Stimulated activated effector memory CD8-positive, alpha-beta T cell treated with anti-CD3 and anti-CD28 coated beads, Interleukin-12 subunit alpha, Interleukin-12 subunit beta, amount 100 ng/mL, for 72 hours (primary cell): ENCODE results near the gene EFNB2.

Experiments
- ATAC-seq: fragments of 150-1000 bp; cut with Tn5 transposase; 2 replicates; pipeline ENCODE4 v1.10.0; 2021
- DNase-seq, 2 donors: peaks; one replicate each; pipeline ENCODE4 v3.0.0; 2021 to 2022; ENCODE audit warnings: low spot score in 2 of 2
- H3K27ac Mint-ChIP-seq: one replicate; pipeline ENCODE4 v1.8.0; 2022; ENCODE audit warnings: mild to moderate bottlenecking, mixed read lengths
- H3K36me3 Mint-ChIP-seq: one replicate; pipeline ENCODE4 v1.8.0; 2022; ENCODE audit warnings: mild to moderate bottlenecking, mixed read lengths
- H3K4me1 Mint-ChIP-seq: one replicate; pipeline ENCODE4 v1.8.0; 2022; ENCODE audit warnings: mixed read lengths
- H3K4me3 Mint-ChIP-seq: one replicate; pipeline ENCODE4 v1.8.0; 2022; ENCODE audit warnings: mild to moderate bottlenecking, mixed read lengths
- H3K9me3 Mint-ChIP-seq: one replicate; pipeline ENCODE4 v1.8.0; 2022; ENCODE audit warnings: mixed read lengths

The EFNB2 gene

DNA sequence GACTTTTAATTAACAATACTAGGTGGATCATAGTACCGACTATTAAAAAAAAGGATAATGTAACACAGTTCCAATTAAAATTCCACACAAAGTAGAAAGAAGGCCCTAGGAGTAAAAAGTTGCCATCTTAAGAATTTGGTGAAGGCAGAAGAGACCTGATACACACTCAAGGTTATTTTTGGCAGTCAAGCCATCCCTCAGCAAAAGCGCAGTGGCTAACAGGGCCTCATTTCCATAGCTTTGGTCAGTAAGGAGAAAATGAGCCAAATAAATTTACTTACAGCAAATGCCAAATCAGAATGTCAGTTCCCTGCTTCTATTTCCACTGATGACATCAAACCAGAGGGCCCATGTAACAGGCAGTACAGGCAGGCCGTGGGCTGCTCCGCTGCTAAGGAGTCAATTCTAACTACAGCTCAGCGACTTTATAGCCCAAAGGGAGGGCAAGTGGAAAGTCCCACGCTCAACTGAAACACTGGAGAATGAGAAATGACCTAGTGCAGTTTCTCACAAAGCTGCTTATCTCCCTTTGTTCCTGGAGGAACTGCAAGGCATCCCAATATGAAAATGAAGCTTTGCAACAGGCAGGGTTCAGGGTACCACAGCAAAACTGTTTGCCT, 26.2 kb upstream of the EFNB2 start:
- Mint-ChIP-seq H3K9me3 (no peaks in the 10 kb centered on the region), H3K4me3 (peak overlapping the region; percentile 3), H3K36me3 (peaks cover 67% of the 10 kb centered on the region), H3K4me1 (peaks cover 78% of the 10 kb centered on the region), H3K27ac (peak overlapping the region; percentile 5)
- ATAC-seq (peak; percentile 95), DNase-seq (peak; percentile 22 to 72)

GRCh38 chr13:106560821-106561220, 25.4 kb upstream of the EFNB2 start:
- Mint-ChIP-seq H3K4me1 (peaks cover 77% of the 10 kb centered on the region), H3K27ac (peak overlapping the region; percentile 5), H3K36me3 (peaks cover 70% of the 10 kb centered on the region), H3K4me3 (peak overlapping the region; percentile 3), H3K9me3 (no peaks in the 10 kb centered on the region)
- ATAC-seq (peak; percentile 88), DNase-seq (no peak)

- Mint-ChIP-seq H3K4me1 (peaks cover 73% of the 10 kb centered on the region), H3K9me3 (no peaks in the 10 kb centered on the region), H3K27ac (no peak overlapping the region), H3K4me3 (no peak overlapping the region), H3K36me3 (peaks cover 82% of the 10 kb centered on the region)
- ATAC-seq (no peak), DNase-seq (no peak)
These were observed 23.1 kb upstream of the EFNB2 start for GRCh38 chr13:106558527-106558926.

GRCh38 chr13:106555631-106556328, 20.3 kb upstream of the EFNB2 start:
- no peak for DNase-seq
- Mint-ChIP-seq H3K36me3 (peaks cover 100% of the 10 kb centered on the region), H3K9me3 (no peaks in the 10 kb centered on the region), H3K4me3 (no peak overlapping the region), H3K4me1 (peaks cover 61% of the 10 kb centered on the region), H3K27ac (no peak overlapping the region)
- ATAC-seq, result no peak

DNA sequence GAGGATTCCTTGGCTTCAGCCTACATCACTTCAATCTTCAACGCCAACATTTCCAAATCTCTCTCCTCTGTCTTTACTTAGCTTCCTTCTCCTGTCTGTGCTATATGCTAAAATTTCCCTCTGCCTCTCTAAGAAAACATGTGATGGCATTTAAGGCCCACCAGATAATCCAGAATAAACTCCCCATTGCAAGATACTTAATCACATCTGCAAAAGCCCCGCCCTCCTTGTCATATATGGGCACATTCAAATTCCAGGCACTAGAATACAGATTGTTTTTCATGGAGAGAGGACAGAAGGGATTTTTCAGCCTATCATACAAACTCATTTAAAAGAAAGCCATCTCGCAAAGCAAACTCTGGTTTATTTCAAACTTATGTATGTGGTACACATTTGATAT, 16.3 kb upstream of the EFNB2 start:
- Mint-ChIP-seq H3K27ac (no peak overlapping the region), H3K4me1 (peaks cover 60% of the 10 kb centered on the region), H3K4me3 (no peak overlapping the region), H3K36me3 (peaks cover 99% of the 10 kb centered on the region), H3K9me3 (no peaks in the 10 kb centered on the region)
- no peak for ATAC-seq
- no peak for DNase-seq

- Mint-ChIP-seq H3K4me3 (no peak overlapping the region), H3K27ac (peak overlapping the region; percentile 84), H3K36me3 (peaks cover 96% of the 10 kb centered on the region), H3K4me1 (peaks cover 58% of the 10 kb centered on the region), H3K9me3 (no peaks in the 10 kb centered on the region)
- no peak for ATAC-seq
- no peak for DNase-seq
These were observed 15.9 kb upstream of the EFNB2 start for GRCh38 chr13:106551350-106551749.

DNA sequence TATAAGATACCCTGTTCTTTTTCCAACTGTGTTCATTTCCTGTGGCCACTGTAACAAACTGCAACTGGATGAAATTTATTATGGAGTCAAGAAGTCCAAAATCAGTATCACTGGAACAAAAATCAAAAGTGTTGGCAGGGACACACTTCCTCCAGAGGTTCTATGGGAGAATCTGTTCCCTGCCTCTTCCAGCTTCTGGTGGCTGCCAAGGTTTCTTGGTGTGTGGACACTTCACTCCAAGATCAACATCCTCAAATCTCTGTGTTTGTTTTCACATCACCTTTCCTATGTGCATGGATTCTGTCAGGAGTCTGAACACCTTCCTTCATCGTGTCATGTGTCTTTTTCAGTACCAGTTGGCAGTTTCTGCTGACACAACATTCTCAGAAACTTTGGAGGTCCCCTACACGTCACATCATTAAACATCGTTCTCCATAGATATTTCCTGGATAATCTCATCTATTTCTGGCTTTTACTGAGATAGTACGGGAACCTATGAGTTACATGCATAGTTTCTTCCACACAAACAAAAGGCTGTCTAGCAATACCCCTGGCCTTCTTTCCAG, 15.2 kb upstream of the EFNB2 start:
- Mint-ChIP-seq H3K4me1 (peaks cover 51% of the 10 kb centered on the region), H3K27ac (peak overlapping the region; percentile 84), H3K36me3 (peaks cover 89% of the 10 kb centered on the region), H3K4me3 (no peak overlapping the region), H3K9me3 (no peaks in the 10 kb centered on the region)
- no peak for DNase-seq
- no peak for ATAC-seq

- H3K4me1 Mint-ChIP-seq, result peaks cover 33% of the 10 kb centered on the region
- DNase-seq (no peak), ATAC-seq (no peak)
- H3K36me3 Mint-ChIP-seq, result peaks cover 64% of the 10 kb centered on the region
- no peak overlapping the region for H3K4me3 Mint-ChIP-seq
- H3K9me3 Mint-ChIP-seq, result no peaks in the 10 kb centered on the region
- peak overlapping the region; percentile 32 for H3K27ac Mint-ChIP-seq
These were observed 12.7 kb upstream of the EFNB2 start for GRCh38 chr13:106548064-106548696.

DNA sequence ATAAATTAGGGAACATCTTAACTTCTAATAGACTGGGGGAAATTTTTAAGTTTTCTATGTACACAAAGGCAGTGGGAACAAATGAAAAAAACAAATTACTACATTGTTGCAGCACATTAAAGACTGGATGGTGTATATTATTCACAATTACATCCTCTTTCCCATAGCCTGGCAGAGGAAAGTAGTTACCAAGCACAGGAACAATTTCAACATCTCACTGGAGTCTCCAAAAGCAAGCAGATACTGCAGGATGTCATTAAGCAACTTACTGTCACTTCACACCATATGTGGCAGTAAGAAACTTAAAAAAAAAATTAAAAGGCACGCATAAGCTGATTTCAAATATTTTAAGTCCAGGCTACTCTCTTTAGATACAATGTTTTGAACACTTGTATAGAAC, 6.4 kb upstream of the EFNB2 start:
- peaks cover 1% of the 10 kb centered on the region for H3K36me3 Mint-ChIP-seq
- no peaks in the 10 kb centered on the region for H3K9me3 Mint-ChIP-seq
- H3K4me3 Mint-ChIP-seq, result no peak overlapping the region
- H3K27ac Mint-ChIP-seq, result no peak overlapping the region
- ATAC-seq (no peak), DNase-seq (no peak)
- H3K4me1 Mint-ChIP-seq, result no peaks in the 10 kb centered on the region

DNA sequence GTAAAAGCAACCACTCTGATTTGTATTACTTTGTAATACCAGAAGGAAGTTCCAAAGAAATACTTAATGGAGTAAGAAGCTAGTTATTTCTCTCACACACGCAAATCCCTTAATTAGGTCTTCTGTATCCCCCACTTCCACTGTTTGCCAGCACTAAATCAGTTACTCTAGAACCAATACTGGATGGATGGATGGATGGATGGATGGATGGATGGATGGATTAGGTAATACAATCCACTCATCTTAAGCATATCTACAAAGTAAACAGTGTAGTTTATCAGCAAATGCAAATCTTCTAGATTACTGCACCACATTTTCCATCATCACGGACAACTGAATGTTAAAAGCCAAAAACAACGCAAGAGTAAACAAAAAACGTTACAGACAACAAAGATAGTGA, 5.2 kb upstream of the EFNB2 start:
- no peak for ATAC-seq
- H3K4me3 Mint-ChIP-seq, result no peak overlapping the region
- no peak overlapping the region for H3K27ac Mint-ChIP-seq
- H3K4me1 Mint-ChIP-seq, result peaks cover 6% of the 10 kb centered on the region
- H3K36me3 Mint-ChIP-seq, result peaks cover 5% of the 10 kb centered on the region
- H3K9me3 Mint-ChIP-seq, result no peaks in the 10 kb centered on the region
- DNase-seq, result no peak

DNA sequence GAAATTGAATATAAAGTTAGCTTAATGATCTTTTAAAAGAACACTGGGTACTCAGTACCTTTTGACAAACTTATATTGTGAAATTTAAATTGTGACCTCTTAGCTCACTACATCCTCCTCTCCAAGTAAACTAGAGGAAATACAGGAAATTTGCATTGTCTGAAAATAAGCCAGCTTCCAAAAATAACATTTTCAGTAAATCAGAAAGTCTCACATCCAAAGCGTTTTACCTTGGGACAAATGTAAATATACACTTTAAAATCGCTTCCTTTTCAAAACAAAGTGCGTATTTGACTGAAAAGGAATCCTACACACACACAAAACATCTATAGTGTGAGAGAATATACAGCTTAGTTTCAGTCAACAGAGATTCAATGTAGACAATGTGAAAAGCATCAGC, 2.1 kb upstream of the EFNB2 start:
- Mint-ChIP-seq H3K4me1 (peaks cover 11% of the 10 kb centered on the region), H3K9me3 (no peaks in the 10 kb centered on the region), H3K27ac (no peak overlapping the region), H3K36me3 (peaks cover 5% of the 10 kb centered on the region), H3K4me3 (no peak overlapping the region)
- DNase-seq (no peak), ATAC-seq (no peak)

DNA sequence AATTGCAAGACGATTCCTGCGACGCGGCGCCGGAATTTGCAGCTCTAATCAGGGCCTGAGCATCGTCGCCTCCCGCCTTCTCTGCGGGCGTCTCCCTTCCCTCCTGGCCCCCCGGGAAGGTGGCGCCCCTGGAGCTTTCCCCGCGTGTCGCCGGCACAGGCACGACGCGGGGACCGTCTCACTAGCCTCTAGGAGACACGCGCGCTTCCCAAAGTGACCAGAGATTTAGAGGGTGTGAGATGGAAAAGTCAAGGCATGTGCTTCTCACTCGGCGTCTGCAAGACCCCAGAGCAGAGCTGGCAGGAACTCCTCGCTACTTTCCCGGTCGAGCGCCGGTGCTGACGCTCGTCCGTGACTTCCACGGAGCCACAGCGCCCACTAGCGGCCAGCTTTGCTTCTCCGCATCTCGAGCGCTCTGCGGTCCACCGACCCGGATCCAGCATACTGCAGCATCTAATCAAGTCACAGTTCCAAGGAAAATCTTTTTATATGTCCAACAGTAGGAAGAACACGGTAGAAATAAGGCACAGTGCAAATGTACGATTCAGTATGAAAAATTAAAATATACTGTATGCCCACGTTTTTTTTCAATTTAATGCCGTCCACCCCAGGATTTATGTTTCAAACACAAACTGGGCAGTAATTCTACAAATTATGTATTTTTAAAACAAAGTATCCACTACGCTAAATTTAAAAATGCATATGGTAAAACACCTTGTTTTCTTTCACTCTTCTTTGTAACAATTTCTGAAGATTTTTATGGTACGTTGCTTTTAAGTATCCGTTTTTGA, 977 bp upstream of the EFNB2 start:
- peaks cover 5% of the 10 kb centered on the region for H3K36me3 Mint-ChIP-seq
- ATAC-seq (peak; percentile 57), DNase-seq (peak; percentile 88 to 91)
- peak overlapping the region; percentile 82 for H3K27ac Mint-ChIP-seq
- peaks cover 12% of the 10 kb centered on the region for H3K4me1 Mint-ChIP-seq
- H3K4me3 Mint-ChIP-seq, result peak overlapping the region; percentile 90
- no peaks in the 10 kb centered on the region for H3K9me3 Mint-ChIP-seq

- DNase-seq (peak; percentile 17 to 67), ATAC-seq (peak; percentile 35)
- H3K36me3 Mint-ChIP-seq, result peaks cover 5% of the 10 kb centered on the region
- H3K9me3 Mint-ChIP-seq, result no peaks in the 10 kb centered on the region
- H3K27ac Mint-ChIP-seq, result no peak overlapping the region
- H3K4me3 Mint-ChIP-seq, result peak overlapping the region; percentile 90
- H3K4me1 Mint-ChIP-seq, result peaks cover 12% of the 10 kb centered on the region
These were observed 567 bp downstream of the EFNB2 start for GRCh38 chr13:106534639-106535551.

DNA sequence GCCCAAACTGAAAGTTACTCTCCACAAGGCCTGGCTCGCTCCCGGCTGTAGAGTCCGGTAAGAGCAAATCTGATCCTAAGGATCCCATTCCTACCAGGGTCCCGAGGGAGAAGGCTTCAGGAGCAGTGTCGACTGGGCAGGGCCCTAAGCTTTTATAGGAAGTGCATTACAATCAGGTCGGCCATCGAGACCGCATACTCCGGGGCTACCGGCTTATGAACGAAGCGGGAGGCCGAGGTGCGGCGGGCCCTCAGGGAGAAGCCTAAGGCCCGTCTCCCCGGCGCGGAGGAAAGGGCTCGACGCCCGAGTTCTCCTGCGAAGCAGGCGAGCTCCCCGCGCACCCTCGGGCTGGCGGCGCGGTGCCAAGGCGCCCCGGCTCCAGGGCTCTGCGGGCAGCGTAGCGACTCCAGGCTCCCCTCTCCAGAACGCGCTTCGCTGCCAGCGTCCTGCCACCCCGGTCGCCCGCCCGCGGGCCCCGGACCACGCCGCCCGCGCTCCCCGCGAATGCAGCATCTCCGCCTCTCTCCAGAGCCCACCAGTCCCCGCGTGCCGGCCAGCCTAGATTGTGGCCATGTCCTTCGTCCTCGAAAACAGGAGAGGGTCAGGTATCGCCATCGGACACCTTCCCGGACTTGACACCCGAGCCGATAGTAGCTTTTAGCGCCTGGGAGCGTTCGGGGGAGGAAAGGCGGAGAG, 1.4 kb downstream of the EFNB2 start:
- peak; percentile 8 to 61 for DNase-seq
- Mint-ChIP-seq H3K4me1 (peaks cover 12% of the 10 kb centered on the region), H3K36me3 (peaks cover 5% of the 10 kb centered on the region), H3K27ac (no peak overlapping the region), H3K4me3 (peak overlapping the region; percentile 90), H3K9me3 (no peaks in the 10 kb centered on the region)
- no peak for ATAC-seq
